CD4-positive, alpha-beta T cell treated with Interleukin-6 for 4 hours (primary cell): ENCODE measurements around the gene NFKB2.

Source experiments
- DNase-seq: peaks from one replicate; pipeline ENCODE4 v3.0.0-alpha.2; 2020; ENCODE audit warnings: mixed read lengths

The NFKB2 gene

GRCh38 chr10:102395400-102396316 is at the start of gene NFKB2:
Gene NFKB2 (plus strand): TSS chr10:102395705. CDS start chr10:102395960, 255 bp downstream.
- peak; percentile 90 for DNase-seq

DNA sequence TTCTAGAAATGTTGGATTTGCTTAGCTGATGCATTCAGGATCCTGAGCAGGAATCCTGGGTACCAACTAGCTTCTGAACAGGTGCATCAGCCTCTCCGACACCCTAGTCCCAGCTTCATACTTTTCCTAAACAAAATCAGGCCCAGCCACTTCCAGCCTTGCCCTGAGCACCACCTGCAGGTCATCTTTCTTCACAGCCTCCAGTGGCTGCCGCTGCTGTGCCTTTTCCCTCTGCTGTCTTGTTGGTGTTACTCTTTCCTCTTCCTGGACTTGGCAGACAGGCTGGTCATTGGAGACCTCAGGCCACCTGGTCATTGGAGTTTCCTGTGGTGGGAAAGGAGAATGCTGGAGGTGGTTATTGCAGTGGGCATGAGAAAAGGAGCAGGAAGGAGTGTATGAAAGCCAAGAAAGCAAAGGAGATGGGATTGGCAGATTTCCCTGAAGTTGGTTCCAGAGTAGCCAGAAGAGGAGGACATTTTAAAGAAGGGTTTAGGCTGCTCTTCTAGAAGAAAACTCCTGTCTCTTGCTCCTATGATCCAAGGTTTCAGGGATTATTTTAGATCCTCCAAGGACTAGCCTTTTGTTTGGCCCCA is 48.2 kb upstream of the NFKB2 start:
- no peak for DNase-seq

GRCh38 chr10:102352066-102352715 is 43.3 kb upstream of the NFKB2 start:
- peak; percentile 78 for DNase-seq

DNA sequence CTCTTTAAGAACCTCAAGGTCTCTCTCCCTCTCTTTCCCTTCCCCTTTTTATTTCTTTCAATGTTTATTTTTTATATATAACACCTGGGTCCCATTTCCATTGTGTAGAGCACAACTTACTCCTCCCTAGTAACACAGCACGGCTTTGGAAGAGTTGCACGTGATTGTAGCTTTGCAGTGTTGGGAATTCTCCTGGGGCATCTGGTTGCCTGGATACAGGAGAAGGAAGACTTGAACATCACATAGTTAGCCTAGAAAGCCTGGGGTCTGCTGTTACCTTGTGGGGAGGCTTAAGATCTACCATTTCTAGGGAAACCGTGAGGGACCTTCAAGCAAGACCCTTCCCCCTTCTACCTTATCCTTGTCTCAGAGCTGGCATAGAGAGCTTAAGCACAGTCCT is 41.1 kb upstream of the NFKB2 start:
- no peak for DNase-seq

DNA sequence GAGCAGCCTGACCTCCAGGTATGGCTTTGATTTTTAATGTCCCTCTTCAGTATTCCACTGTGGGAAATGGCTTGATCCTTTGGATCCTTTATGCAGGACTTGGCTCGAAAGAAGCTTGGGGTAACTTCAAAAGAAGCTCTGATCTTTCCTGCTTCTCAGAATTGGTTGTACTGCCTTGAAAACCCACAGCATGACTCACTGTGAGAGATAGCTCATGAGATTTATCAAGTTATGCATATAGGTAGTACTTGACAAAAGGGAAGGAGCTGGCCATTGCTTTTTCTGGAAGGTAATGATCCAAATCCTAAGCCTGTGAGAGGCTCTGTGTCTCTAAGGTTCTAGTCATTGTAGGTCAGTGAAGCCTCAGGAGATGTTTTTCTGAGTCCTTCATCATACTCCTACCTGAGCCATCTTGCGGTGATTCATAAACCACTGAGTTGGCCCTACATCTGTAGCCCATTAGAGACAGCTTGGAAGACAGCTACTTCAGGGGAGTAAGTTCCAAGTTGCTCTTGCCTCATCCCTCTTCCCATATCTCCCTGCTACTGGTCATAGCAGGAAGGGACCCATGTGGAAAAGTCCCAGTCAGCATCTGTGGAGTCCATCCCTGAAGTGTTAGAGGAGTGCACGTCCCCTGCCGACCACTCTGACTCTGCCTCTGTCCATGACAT is 36.7 kb upstream of the NFKB2 start:
- DNase-seq, result no peak

- no peak for DNase-seq
These were observed 28.1 kb upstream of the NFKB2 start for GRCh38 chr10:102367441-102367840.

GRCh38 chr10:102368077-102368476 is 27.4 kb upstream of the NFKB2 start:
- no peak for DNase-seq

DNA sequence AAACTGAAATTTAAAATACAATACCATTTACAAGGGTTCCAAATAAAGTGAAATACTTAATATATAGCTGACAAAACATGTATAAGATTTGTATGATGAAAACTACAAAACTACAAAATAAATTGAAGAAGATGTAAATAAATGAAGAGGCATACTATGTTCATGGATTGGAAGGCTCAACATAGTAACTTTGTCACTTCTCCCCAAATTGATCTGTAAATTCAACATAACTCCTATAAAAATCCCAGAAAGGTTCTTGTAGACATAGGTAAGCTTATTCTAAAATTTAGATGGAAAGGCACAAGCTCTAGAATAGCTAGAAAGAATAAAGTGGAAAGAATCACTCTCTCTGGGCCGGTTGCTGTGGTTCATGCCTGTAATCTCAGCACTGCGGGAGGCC is 24.2 kb upstream of the NFKB2 start:
- no peak for DNase-seq

GRCh38 chr10:102375250-102375649 is 20.3 kb upstream of the NFKB2 start:
- peak; percentile 21 for DNase-seq

DNA sequence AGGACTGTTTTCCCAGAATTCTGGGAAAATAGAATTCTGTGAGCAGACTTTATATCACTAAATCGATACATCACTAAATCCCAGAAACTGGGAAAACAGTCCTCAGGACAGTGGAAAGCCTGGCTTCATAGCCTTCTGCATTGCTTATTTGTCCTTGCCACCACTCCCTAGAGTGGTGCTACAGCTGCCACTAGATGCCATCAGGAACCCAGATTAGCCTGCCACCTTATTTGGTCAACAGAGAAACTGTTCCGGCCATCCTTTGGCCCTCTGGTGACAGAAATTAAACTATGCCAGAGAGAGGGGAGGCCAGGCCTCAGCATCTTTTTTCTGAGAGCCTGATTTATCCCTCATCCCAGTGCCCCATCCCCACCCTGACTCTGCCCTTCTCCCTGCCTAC is 19.6 kb upstream of the NFKB2 start:
- DNase-seq, result no peak

DNA sequence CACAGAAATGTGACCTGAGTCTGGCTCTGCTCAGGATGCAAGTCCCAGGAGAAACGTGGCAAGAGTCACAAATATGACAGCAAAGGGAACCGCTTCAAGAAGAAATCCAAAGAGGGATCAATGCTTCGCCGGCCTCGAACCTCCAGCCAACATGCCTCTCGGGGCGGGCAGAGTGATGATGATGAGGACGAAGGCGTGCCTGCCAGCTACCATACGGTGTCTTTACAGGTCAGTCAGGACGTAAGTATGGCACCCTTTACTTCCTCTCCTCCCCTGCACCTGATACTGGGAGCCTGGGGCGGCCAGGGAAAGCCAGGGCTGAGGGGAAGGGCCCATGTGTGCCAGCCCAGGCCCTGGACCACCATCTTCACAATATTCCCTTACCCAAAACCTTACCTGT is 18.6 kb upstream of the NFKB2 start:
- DNase-seq, result no peak

GRCh38 chr10:102379383-102379782 is 16.1 kb upstream of the NFKB2 start:
- DNase-seq, result no peak

DNA sequence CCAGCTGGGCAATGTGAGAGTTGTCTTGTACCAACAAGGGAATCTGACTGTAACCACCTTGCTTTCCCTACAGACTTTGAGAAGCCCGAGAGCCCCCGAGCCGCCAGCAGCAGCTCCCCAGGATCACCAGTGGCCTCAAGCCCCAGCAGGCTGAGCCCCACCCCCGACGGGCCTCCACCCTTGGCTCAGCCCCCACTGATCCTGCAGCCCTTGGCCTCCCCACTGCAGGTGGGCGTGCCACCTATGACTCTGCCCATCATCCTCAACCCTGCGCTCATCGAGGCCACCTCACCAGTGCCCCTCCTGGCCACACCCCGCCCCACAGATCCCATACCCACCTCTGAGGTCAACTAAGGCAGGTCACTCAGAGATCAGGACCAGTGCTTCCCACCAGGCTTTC is 13.5 kb upstream of the NFKB2 start:
- no peak for DNase-seq

- DNase-seq, result no peak
These were observed 12.6 kb upstream of the NFKB2 start for GRCh38 chr10:102382871-102383270.

- peak; percentile 44 for DNase-seq
These were observed 11.5 kb upstream of the NFKB2 start for GRCh38 chr10:102384053-102384452.

DNA sequence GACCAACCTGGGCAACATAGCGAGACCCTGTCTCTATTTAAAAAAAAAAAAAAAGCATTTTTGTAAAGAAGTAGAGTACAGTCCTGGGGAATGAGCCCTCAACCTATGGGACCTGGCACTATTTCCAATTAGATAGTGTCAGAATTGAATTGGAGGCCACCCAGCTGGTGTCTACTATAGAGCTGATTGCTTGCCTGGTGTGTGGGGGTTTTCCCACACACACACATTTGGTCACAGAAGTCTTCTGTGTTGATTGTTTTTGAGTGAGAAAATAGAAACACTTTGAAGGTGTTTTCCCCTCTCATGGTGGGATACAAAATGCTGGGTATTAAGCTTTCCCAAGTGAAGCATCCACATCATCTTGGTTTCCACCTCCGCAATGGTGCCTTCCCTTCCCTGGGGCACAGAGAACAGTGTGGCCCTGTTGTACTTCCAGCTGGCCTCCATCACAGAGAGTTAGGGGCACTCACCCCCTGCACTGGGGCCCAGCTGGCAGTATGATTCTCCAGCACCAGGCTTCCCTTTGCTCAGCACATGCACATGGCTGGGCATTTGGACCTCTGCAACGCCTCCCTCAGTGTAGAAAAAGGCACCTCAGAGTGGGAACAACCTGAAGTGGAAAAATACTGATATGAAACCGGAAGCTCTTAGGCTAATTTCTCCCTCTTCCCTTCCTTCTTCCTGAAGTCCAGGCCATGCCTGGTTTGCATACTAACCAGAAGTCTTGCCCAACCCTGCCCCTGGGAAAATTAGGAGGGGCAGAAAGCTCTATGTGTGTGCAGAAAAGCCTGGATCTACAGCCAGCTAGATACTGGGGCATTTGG is 10.7 kb upstream of the NFKB2 start:
- DNase-seq, result no peak

- no peak for DNase-seq
These were observed 5.6 kb upstream of the NFKB2 start for GRCh38 chr10:102389894-102390293.

DNA sequence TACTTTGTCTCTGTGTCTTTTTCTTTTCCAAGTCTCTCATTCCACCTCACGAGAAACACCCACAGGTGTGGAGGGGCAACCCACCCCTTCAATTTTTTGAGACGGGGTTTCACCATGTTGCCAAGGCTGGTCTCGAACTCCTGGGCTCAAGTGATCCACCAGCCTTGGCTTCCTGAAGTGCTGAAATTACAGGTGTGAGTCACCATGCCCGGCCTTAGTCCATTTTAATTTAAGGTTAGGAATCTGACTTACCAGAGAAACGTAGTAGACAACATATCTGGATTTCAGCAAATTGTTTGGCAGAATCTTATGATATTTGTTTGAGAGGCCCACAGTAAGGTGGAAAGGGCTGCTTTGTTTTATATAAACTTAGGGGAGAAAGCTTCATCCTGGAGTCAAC is 3.2 kb upstream of the NFKB2 start:
- DNase-seq, result no peak

DNA sequence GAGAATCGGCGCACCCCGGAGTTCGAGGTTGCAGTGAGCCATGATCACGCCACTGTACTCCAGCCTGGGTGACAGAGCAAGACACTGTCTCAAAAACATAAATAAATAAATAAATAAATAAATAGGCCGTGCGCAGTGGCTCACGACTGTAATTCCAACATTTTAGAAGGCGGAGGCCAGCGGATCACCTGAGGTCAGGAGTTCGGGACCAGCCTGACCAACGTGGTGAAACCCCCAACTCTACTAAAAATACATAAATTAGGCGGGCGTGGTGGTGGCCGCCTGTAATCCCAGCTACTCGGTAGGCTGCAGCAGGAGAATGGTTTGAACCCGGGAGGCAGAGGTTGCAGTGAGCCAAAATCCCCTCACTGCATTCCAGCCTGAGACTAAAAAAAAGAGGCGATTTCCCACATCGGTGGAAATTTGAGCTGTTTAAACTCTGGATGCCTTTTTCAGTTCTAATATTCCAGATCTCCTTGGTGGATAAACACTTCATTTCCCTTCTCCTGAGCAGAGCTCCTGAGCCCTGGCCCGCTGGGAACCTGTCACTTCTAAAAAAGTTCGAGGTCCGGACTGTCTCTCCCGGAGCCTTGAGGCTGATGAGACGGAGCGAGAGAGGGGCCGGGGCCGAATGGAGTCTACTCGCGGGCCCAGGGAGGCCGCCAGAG is 2.0 kb upstream of the NFKB2 start:
- DNase-seq, result no peak

DNA sequence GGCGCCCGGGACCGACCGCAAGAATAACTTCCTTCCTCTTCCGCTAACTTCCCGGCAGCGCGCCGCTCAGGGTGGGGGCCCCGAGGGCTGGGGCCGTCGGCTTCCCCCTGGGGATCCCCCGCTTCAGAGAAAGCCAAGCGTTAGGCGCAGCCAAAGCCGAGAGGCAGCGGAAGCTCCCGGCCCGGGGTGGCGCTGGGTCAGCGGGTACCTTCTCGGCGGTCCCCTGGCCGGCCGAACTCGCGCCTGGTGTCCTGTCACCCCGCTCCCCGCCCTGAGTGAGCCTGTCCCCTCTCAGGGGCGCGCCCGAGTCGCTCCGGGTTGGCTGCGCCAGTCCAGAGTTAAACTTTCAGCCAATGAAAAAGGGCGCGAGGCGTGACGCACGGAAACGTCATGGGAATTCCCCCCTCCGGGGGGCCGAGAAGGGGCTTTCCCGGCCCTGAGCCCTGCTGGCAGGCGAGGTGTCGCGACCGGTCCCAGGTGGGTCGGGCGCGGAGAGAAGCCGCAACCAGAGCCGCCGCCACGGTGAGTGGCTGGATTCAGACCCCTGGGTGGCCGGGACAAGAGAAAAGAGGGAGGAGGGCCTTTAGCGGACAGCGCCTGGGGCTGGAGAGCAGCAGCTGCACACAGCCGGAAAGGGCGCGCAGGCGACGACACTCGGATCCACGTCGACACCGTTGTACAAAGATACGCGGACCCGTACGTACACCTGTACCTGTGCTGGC is 1.3 kb upstream of the NFKB2 start:
- DNase-seq, result peak; percentile 97

DNA sequence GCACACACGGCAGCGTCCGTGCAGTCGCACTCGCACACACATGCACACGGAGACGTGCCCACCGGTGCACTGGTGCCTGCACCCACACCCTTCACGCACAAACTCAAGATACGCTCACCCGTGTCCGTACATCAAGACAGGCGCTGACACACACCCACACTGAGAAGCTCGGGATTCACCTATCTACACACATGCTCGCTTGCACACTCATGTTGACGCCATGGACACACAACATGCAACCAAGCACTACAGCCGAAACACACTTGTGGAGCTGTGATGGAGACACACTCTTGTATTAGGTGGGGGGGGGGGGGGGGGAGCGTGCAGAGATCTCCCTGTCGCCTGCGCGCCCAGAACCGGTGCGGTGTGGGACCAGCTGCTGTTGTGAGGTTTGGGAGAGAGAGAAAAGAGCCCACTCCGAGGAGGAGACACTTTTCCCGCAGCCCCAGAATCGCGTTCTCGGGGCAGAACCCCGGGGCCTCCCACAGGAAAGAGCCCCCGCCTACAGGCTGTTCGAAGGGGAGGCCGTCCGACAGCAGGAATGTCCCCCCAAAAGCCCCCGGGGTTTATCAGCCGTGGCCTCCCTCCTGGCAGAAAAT is 605 bp upstream of the NFKB2 start:
- DNase-seq, result no peak
